Testis (tissue), 2 donors: ENCODE results near the gene DCAF17.

Experiments used
- CTCF ChIP-seq, 3 experiments: fragments of 450-650 bp in 2 of 3; fragments of 200-600 bp in 1 of 3; sonication (generic) in 1 of 3; IDR thresholded peaks; one replicate each; pipeline ENCODE4 v1.5.1; 2016 to 2019; ENCODE audit warnings: antibody characterized with exemption in 3 of 3, mild to moderate bottlenecking in 2 of 3, moderate library complexity in 1 of 3
- POLR2A ChIP-seq: fragments of 450-650 bp; IDR thresholded peaks from one replicate; pipeline ENCODE4 v1.6.1; 2017; ENCODE audit warnings: antibody characterized with exemption, mild to moderate bottlenecking, moderate library complexity

DNA sequence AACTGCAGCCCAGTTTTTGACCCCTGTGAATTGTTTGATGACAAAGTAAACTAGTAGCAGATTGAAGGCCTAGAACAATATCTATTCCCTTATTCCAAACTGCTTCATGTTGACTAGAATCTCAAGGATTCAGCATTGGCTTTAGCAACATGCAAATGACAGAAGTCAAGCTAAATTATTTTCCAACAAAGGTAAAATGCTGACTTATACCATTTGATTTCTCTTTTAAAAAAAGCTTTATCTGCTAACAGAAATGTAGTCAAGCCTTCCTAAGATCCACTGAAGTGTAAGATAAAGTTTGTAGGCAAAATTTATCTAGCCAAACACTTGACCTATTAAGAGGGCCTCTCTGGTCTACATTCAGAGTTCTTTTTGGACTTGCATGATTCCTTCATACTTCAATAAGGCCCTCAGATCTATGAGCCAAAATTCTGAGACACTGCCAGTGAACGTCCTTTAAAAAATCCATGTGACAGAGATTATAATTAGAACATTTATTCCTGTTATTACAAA lies 78.7 kb downstream of the DCAF17 start:
- TF ChIP-seq CTCF (IDR thresholded peaks at IDR 0.05) (no peak), POLR2A (no peak)
